HUES48 (cell line): ENCODE measurements around the gene SLC35F6.

Experiments used
- H3K27ac ChIP-seq: one replicate; pipeline ENCODE4 v1.7.0; 2013; ENCODE audit warnings: low read depth, low read length, inconsistent platforms
- H3K27me3 ChIP-seq: 2 replicates; pipeline ENCODE4 v1.6.1; 2013; ENCODE audit warnings: mild to moderate bottlenecking, low read length; ENCODE audit not compliant: control insufficient read depth, insufficient read depth
- H3K36me3 ChIP-seq: 2 replicates; pipeline ENCODE4 v1.6.1; 2013; ENCODE audit warnings: low read length; ENCODE audit not compliant: control insufficient read depth, insufficient read depth
- H3K4me1 ChIP-seq: 2 replicates; pipeline ENCODE4 v1.6.1; 2013; ENCODE audit warnings: mild to moderate bottlenecking, low read length; ENCODE audit not compliant: control insufficient read depth, insufficient read depth
- H3K4me3 ChIP-seq: 2 replicates; pipeline ENCODE4 v1.5.1; 2013; ENCODE audit warnings: mild to moderate bottlenecking, low read depth, low read length
- H3K9ac ChIP-seq: 2 replicates; pipeline ENCODE4 v1.6.1; 2013; ENCODE audit warnings: mild to moderate bottlenecking, low read depth, low read length, moderate library complexity
- H3K9me3 ChIP-seq: 2 replicates; pipeline ENCODE4 v1.6.1; 2013; ENCODE audit warnings: low read length; ENCODE audit not compliant: control insufficient read depth, insufficient read depth

SLC35F6 gene

GRCh38 chr2:26732446-26732845 lies 31.6 kb upstream of the SLC35F6 start:
- Histone ChIP-seq H3K27me3 (no peaks in the 10 kb centered on the region), H3K36me3 (no peaks in the 10 kb centered on the region), H3K9me3 (no peaks in the 10 kb centered on the region), H3K27ac (no peak overlapping the region), H3K4me1 (no peaks in the 10 kb centered on the region), H3K4me3 (no peak overlapping the region), H3K9ac (no peak overlapping the region)

- Histone ChIP-seq H3K27me3 (no peaks in the 10 kb centered on the region), H3K27ac (no peak overlapping the region), H3K9me3 (no peaks in the 10 kb centered on the region), H3K4me3 (no peak overlapping the region), H3K4me1 (no peaks in the 10 kb centered on the region), H3K36me3 (no peaks in the 10 kb centered on the region), H3K9ac (no peak overlapping the region)
Measured at GRCh38 chr2:26733413-26733812, 30.7 kb upstream of the SLC35F6 start.

GRCh38 chr2:26735097-26735496 lies 29.0 kb upstream of the SLC35F6 start:
- H3K4me1 ChIP-seq, result no peaks in the 10 kb centered on the region
- no peak overlapping the region for H3K27ac ChIP-seq
- no peaks in the 10 kb centered on the region for H3K36me3 ChIP-seq
- no peaks in the 10 kb centered on the region for H3K27me3 ChIP-seq
- no peaks in the 10 kb centered on the region for H3K9me3 ChIP-seq
- no peak overlapping the region for H3K9ac ChIP-seq
- no peak overlapping the region for H3K4me3 ChIP-seq

GRCh38 chr2:26735883-26736588 lies 28.0 kb upstream of the SLC35F6 start:
- Histone ChIP-seq H3K9ac (no peak overlapping the region), H3K27me3 (no peaks in the 10 kb centered on the region)

GRCh38 chr2:26737221-26737620 lies 26.9 kb upstream of the SLC35F6 start:
- no peaks in the 10 kb centered on the region for H3K9me3 ChIP-seq

More at GRCh38 chr2:26735883-26736588, 28.0 kb upstream of the SLC35F6 start:
- H3K27ac ChIP-seq, result no peak overlapping the region
- no peaks in the 10 kb centered on the region for H3K4me1 ChIP-seq
- H3K4me3 ChIP-seq, result no peak overlapping the region
- no peaks in the 10 kb centered on the region for H3K9me3 ChIP-seq
- H3K36me3 ChIP-seq, result no peaks in the 10 kb centered on the region

GRCh38 chr2:26738481-26738880 lies 25.6 kb upstream of the SLC35F6 start:
- H3K4me1 ChIP-seq, result no peaks in the 10 kb centered on the region
- H3K4me3 ChIP-seq, result no peak overlapping the region
- H3K27ac ChIP-seq, result no peak overlapping the region
- H3K9me3 ChIP-seq, result no peaks in the 10 kb centered on the region
- H3K27me3 ChIP-seq, result no peaks in the 10 kb centered on the region
- no peak overlapping the region for H3K9ac ChIP-seq
- no peaks in the 10 kb centered on the region for H3K36me3 ChIP-seq

More at GRCh38 chr2:26737221-26737620, 26.9 kb upstream of the SLC35F6 start:
- Histone ChIP-seq H3K9ac (no peak overlapping the region), H3K4me1 (no peaks in the 10 kb centered on the region), H3K4me3 (no peak overlapping the region), H3K27me3 (no peaks in the 10 kb centered on the region), H3K27ac (no peak overlapping the region), H3K36me3 (no peaks in the 10 kb centered on the region)

GRCh38 chr2:26739514-26739913 lies 24.6 kb upstream of the SLC35F6 start:
- no peaks in the 10 kb centered on the region for H3K4me1 ChIP-seq
- H3K27me3 ChIP-seq, result no peaks in the 10 kb centered on the region
- no peak overlapping the region for H3K9ac ChIP-seq
- no peak overlapping the region for H3K4me3 ChIP-seq
- H3K27ac ChIP-seq, result no peak overlapping the region
- H3K9me3 ChIP-seq, result no peaks in the 10 kb centered on the region
- no peaks in the 10 kb centered on the region for H3K36me3 ChIP-seq

GRCh38 chr2:26740346-26740745 lies 23.7 kb upstream of the SLC35F6 start:
- no peaks in the 10 kb centered on the region for H3K36me3 ChIP-seq
- no peak overlapping the region for H3K9ac ChIP-seq
- H3K9me3 ChIP-seq, result no peaks in the 10 kb centered on the region
- H3K27ac ChIP-seq, result no peak overlapping the region
- H3K4me1 ChIP-seq, result no peaks in the 10 kb centered on the region
- no peak overlapping the region for H3K4me3 ChIP-seq
- no peaks in the 10 kb centered on the region for H3K27me3 ChIP-seq

- Histone ChIP-seq H3K27ac (no peak overlapping the region), H3K4me3 (no peak overlapping the region), H3K4me1 (no peaks in the 10 kb centered on the region), H3K36me3 (no peaks in the 10 kb centered on the region), H3K9ac (no peak overlapping the region), H3K9me3 (no peaks in the 10 kb centered on the region), H3K27me3 (no peaks in the 10 kb centered on the region)
Measured at GRCh38 chr2:26740890-26741302, 23.2 kb upstream of the SLC35F6 start.

- H3K36me3 ChIP-seq, result no peaks in the 10 kb centered on the region
- no peak overlapping the region for H3K27ac ChIP-seq
- H3K9me3 ChIP-seq, result no peaks in the 10 kb centered on the region
- no peak overlapping the region for H3K9ac ChIP-seq
- no peak overlapping the region for H3K4me3 ChIP-seq
- no peaks in the 10 kb centered on the region for H3K4me1 ChIP-seq
- no peaks in the 10 kb centered on the region for H3K27me3 ChIP-seq
Measured at GRCh38 chr2:26742048-26742770, 21.9 kb upstream of the SLC35F6 start.

GRCh38 chr2:26743852-26744251 lies 20.2 kb upstream of the SLC35F6 start:
- no peaks in the 10 kb centered on the region for H3K4me1 ChIP-seq
- H3K9ac ChIP-seq, result no peak overlapping the region
- no peak overlapping the region for H3K27ac ChIP-seq

More at GRCh38 chr2:26743852-26744251, 20.2 kb upstream of the SLC35F6 start:
- no peaks in the 10 kb centered on the region for H3K36me3 ChIP-seq
- H3K4me3 ChIP-seq, result no peak overlapping the region
- H3K27me3 ChIP-seq, result no peaks in the 10 kb centered on the region; the same call in 1 of the 2 replicates
- no peaks in the 10 kb centered on the region for H3K9me3 ChIP-seq
